Liver (tissue), 9 donors: ENCODE data around the gene CNTNAP1. TPM values are rescaled to one million over a fixed set of nuclear protein-coding genes. Genes with fewer than 3 reads are reported as not detected.

ENCODE experiments used
- DNase-seq: peaks from one replicate; pipeline ENCODE4 v3.0.0-alpha.2; 2017; ENCODE audit warnings: low spot score
- H3K27ac ChIP-seq, 2 donors: one replicate each; pipeline ENCODE4 v1.7.0; 2013; ENCODE audit warnings: inconsistent platforms in 2 of 2, low read length in 2 of 2, control low read depth in 1 of 2, low read depth in 1 of 2, mild to moderate bottlenecking in 1 of 2
- H3K27me3 ChIP-seq, 4 donors: one replicate each; pipeline versions ENCODE4 v1.6.1 to v1.7.0; 2013; ENCODE audit warnings: low read length in 3 of 4, inconsistent platforms in 1 of 4, mild to moderate bottlenecking in 1 of 4, moderate library complexity in 1 of 4; ENCODE audit not compliant: control insufficient read depth in 4 of 4, insufficient read depth in 4 of 4
- H3K36me3 ChIP-seq, 4 donors: one replicate each; pipeline versions ENCODE4 v1.6.1 to v1.7.0; 2013; ENCODE audit warnings: low read length in 3 of 4, mild to moderate bottlenecking in 3 of 4, low read depth in 1 of 4, moderate library complexity in 1 of 4; ENCODE audit not compliant: control insufficient read depth in 4 of 4, insufficient read depth in 3 of 4
- H3K4me1 ChIP-seq, 4 donors: one replicate each; pipeline versions ENCODE4 v1.6.1 to v1.7.0; 2013; ENCODE audit warnings: low read length in 3 of 4, mild to moderate bottlenecking in 3 of 4, moderate library complexity in 1 of 4; ENCODE audit not compliant: control insufficient read depth in 4 of 4, insufficient read depth in 4 of 4
- H3K4me3 ChIP-seq, 3 donors: one replicate each; pipeline versions ENCODE4 v1.6.1 to v1.7.0; 2013; ENCODE audit warnings: low read length in 3 of 3, control low read depth in 1 of 3, low read depth in 1 of 3, mild to moderate bottlenecking in 1 of 3
- H3K9ac ChIP-seq, 2 donors: one replicate each; pipeline ENCODE4 v1.7.0; 2013; ENCODE audit warnings: low read length in 2 of 2, mild to moderate bottlenecking in 2 of 2, moderate library complexity in 2 of 2, control low read depth in 1 of 2, low read depth in 1 of 2
- H3K9me3 ChIP-seq, 4 donors: one replicate each; pipeline versions ENCODE4 v1.6.1 to v1.7.0; 2013; ENCODE audit warnings: low read length in 3 of 4; ENCODE audit not compliant: control insufficient read depth in 4 of 4
- CTCF ChIP-seq: fragments of 150-350 bp; IDR thresholded peaks from 2 replicates; pipeline ENCODE4 v1.5.1; 2017; ENCODE audit warnings: improper control_type of control experiment, low read depth, low read length; ENCODE audit not compliant: missing input control
- EGR1 ChIP-seq, 2 donors: IDR thresholded peaks; 2 replicates each; pipeline ENCODE4 v1.6.1; 2016 to 2018; ENCODE audit warnings: antibody characterized with exemption in 2 of 2, low read depth in 2 of 2
- FOXA1 ChIP-seq: IDR thresholded peaks from 2 replicates; pipeline ENCODE4 v1.6.1; 2016; ENCODE audit warnings: antibody characterized with exemption
- FOXA2 ChIP-seq: IDR thresholded peaks from 2 replicates; pipeline ENCODE4 v1.6.1; 2016; ENCODE audit warnings: antibody characterized with exemption
- HNF4A ChIP-seq, 2 donors: conservative IDR thresholded peaks; 2 replicates each; pipeline ENCODE4 v1.6.1; 2016; ENCODE audit warnings: antibody characterized with exemption in 2 of 2, mild to moderate bottlenecking in 2 of 2
- HNF4G ChIP-seq: IDR thresholded peaks from 2 replicates; pipeline ENCODE4 v1.6.1; 2016; ENCODE audit warnings: antibody characterized with exemption
- JUND ChIP-seq, 2 donors: IDR thresholded peaks; 2 replicates each; pipeline ENCODE4 v1.6.1; 2016; ENCODE audit warnings: antibody characterized with exemption in 2 of 2
- MAX ChIP-seq: IDR thresholded peaks from 2 replicates; pipeline ENCODE4 v1.6.1; 2016; ENCODE audit warnings: antibody characterized with exemption
- NR2F2 ChIP-seq: IDR thresholded peaks from 2 replicates; pipeline ENCODE4 v1.6.1; 2016; ENCODE audit warnings: antibody characterized with exemption
- RAD21 ChIP-seq, 2 donors: IDR thresholded peaks; 2 replicates each; pipeline ENCODE4 v1.6.1; 2016; ENCODE audit warnings: antibody characterized with exemption in 2 of 2, mild to moderate bottlenecking in 2 of 2
- REST ChIP-seq: IDR thresholded peaks from 2 replicates; pipeline ENCODE4 v1.6.1; 2016; ENCODE audit warnings: antibody characterized with exemption, mild to moderate bottlenecking
- RXRA ChIP-seq, 2 donors: IDR thresholded peaks; 2 replicates each; pipeline ENCODE4 v1.6.1; 2017 to 2018; ENCODE audit warnings: antibody characterized with exemption in 2 of 2, mild to moderate bottlenecking in 1 of 2
- SP1 ChIP-seq: IDR thresholded peaks from 2 replicates; pipeline ENCODE4 v1.6.1; 2018; ENCODE audit warnings: antibody characterized with exemption, mild to moderate bottlenecking
- TAF1 ChIP-seq: conservative IDR thresholded peaks from 2 replicates; pipeline ENCODE4 v1.6.1; 2016; ENCODE audit warnings: antibody characterized with exemption, mild to moderate bottlenecking
- ZBTB33 ChIP-seq: IDR thresholded peaks from 2 replicates; pipeline ENCODE4 v1.6.1; 2016; ENCODE audit warnings: antibody characterized with exemption
- WGBS: extraction: QIAGEN DNeasy Blood & Tissue Kit; methylation state at CpG from one replicate; pipeline ENCODE4 v1.1.7; 2013; 5-methylcytosine and 5-hydroxymethylcytosine counted together
- polyA plus RNA-seq, 2 donors: library from polyadenylated mRNA; stranded (reverse) in 1 of 2; unstranded in 1 of 2; fragments of 200-250 nt in 1 of 2; fragments of >200 nt in 1 of 2; fragmentation: Nextera tagmentation in 1 of 2; extraction: Ambion mirVana in 1 of 2; gene quantifications; one replicate each; pipeline versions ENCODE4 v1.2.1 to v1.2.3, GENCODE V29; 2013 to 2015
- total RNA-seq, 2 donors: library from RNA; depleted of rRNA; stranded (reverse); fragments of >200 nt; gene quantifications; one replicate each; pipeline ENCODE4 v1.2.3, GENCODE V29; 2014
- donor health status: healthy.
- donor health status: healthy.
- donor health status: healthy.
- donor health status: healthy.
- donor health status: healthy.

CNTNAP1 gene
- total and polyA plus RNA-seq, 4 donors: 0.08 to 0.75 (median 0.60) TPM

GRCh38 chr17:42708588-42708987, 26.3 kb downstream of the CNTNAP1 start:
- DNase-seq: no peak
- H3K4me1 ChIP-seq: no peaks in the 10 kb centered on the region
- TF ChIP-seq FOXA2 (no peak), EGR1 (IDR thresholded peaks at IDR 0.05; ENCODE audit: low read depth in 2 of 2) (no peak), JUND (IDR thresholded peaks at IDR 0.05) (no peak), MAX (no peak), SP1 (no peak), HNF4G (no peak), RAD21 (IDR thresholded peaks at IDR 0.05) (no peak), RXRA (IDR thresholded peaks at IDR 0.05) (no peak), NR2F2 (no peak), TAF1 (no peak), HNF4A (conservative IDR thresholded peaks at IDR 0.05) (no peak), FOXA1 (no peak), CTCF (no peak)
- no peaks in the 10 kb centered on the region for H3K27me3 ChIP-seq
- H3K9ac ChIP-seq: no peak overlapping the region
- H3K27ac ChIP-seq: no peak overlapping the region
- peaks cover 5 to 77% (median 67%) of the 10 kb centered on the region in 4 donors for H3K36me3 ChIP-seq
- WGBS: 93% methylated on average over 3 of the region's 3 CpGs
- H3K9me3 ChIP-seq: no peaks in the 10 kb centered on the region
- H3K4me3 ChIP-seq: no peak overlapping the region

GRCh38 chr17:42709561-42709960, 27.2 kb downstream of the CNTNAP1 start:
- H3K9me3 ChIP-seq: no peaks in the 10 kb centered on the region
- TF ChIP-seq CTCF: no peak
- no peak for TF ChIP-seq HNF4A (conservative IDR thresholded peaks at IDR 0.05)
- no peak for TF ChIP-seq RXRA (IDR thresholded peaks at IDR 0.05)
- no peak for TF ChIP-seq MAX
- TF ChIP-seq ZBTB33: no peak
- TF ChIP-seq REST: no peak
- no peak for TF ChIP-seq FOXA2
- no peak overlapping the region for H3K4me3 ChIP-seq
- H3K9ac ChIP-seq: no peak overlapping the region
- 79% methylated on average over 2 of the region's 2 CpGs for WGBS
- H3K4me1 ChIP-seq: no peaks in the 10 kb centered on the region
- H3K36me3 ChIP-seq: peaks cover 1 to 76% (median 63%) of the 10 kb centered on the region in 4 donors
- H3K27ac ChIP-seq: no peak overlapping the region
- H3K27me3 ChIP-seq: no peaks in the 10 kb centered on the region
- no peak for DNase-seq
